Measurements from ENCODE around the gene LSR. TPM values are rescaled to one million over a fixed set of nuclear protein-coding genes. Genes with fewer than 3 reads are reported as not detected.

The LSR gene
- total and polyA plus RNA-seq, 12 donors, result 3.2 to 10.4 (median 5.2) TPM

GRCh38 chr19:35207391-35207871 is 41.4 kb upstream of the LSR start:
- no peaks in the 10 kb centered on the region for H3K36me3 ChIP-seq
- H3K4me1 ChIP-seq, result peaks cover 0 to 53% (median 12%) of the 10 kb centered on the region in 9 donors
- no peak for TF ChIP-seq CTCF (IDR thresholded peaks at IDR 0.05)
- intact Hi-C loops (cut with DNase I), result no loop called here
- peak overlapping the region in 1 of 10 donors; percentile 81 for H3K27ac ChIP-seq
- DNase-seq, result no peak
- H3K27me3 ChIP-seq, result no peaks in the 10 kb centered on the region
- no peaks in the 10 kb centered on the region for H3K9me3 ChIP-seq
- H3K4me3 ChIP-seq, result no peak overlapping the region
- ATAC-seq, result no peak
- WGBS, 2 donors, result 91 to 92% methylated on average over 8 of the region's 8 CpGs

- no peaks in the 10 kb centered on the region for H3K9me3 ChIP-seq
- no peak for DNase-seq
Observed at GRCh38 chr19:35208121-35208520, 40.7 kb upstream of the LSR start.

GRCh38 chr19:35209646-35210045 is 39.2 kb upstream of the LSR start:
- no peak for DNase-seq
- H3K4me3 ChIP-seq, result no peak overlapping the region
- H3K36me3 ChIP-seq, result no peaks in the 10 kb centered on the region
- no peaks in the 10 kb centered on the region for H3K9me3 ChIP-seq
- WGBS, 2 donors, result 77 to 84% methylated on average over 4 of the region's 4 CpGs
- no peak overlapping the region for H3K27ac ChIP-seq
- peaks cover 10 to 67% (median 34%) of the 10 kb centered on the region in 9 donors for H3K4me1 ChIP-seq
- no peak for TF ChIP-seq CTCF (IDR thresholded peaks at IDR 0.05)
- ATAC-seq, result no peak
- no peaks in the 10 kb centered on the region for H3K27me3 ChIP-seq
- intact Hi-C loops (cut with DNase I), result loop anchor here in 1 of 10 donors (5.0 kb wide), 1 partner anchor 52 kb away; no protein-coding TSS in a partner anchor

More at GRCh38 chr19:35208121-35208520, 40.7 kb upstream of the LSR start:
- Histone ChIP-seq H3K4me3 (no peak overlapping the region), H3K27me3 (no peaks in the 10 kb centered on the region), H3K27ac (peak overlapping the region in 1 of 10 donors; percentile 81), H3K4me1 (peaks cover 0 to 60% (median 18%) of the 10 kb centered on the region in 9 donors), H3K36me3 (no peaks in the 10 kb centered on the region)
- intact Hi-C loops (cut with DNase I), result no loop called here
- ATAC-seq, result no peak
- WGBS, 2 donors, result 88 to 96% methylated on average over 8 of the region's 8 CpGs
- no peak for TF ChIP-seq CTCF (IDR thresholded peaks at IDR 0.05)

GRCh38 chr19:35211545-35212230 is 37.1 kb upstream of the LSR start:
- H3K27ac ChIP-seq, result peak overlapping the region in 9 of 10 donors; percentile 1 to 87 (median 55)
- intact Hi-C loops (cut with DNase I), result loop anchor here in 1 of 10 donors (5.0 kb wide), 1 partner anchor 54 kb away; no protein-coding TSS in a partner anchor

More at GRCh38 chr19:35211545-35212230, 37.1 kb upstream of the LSR start:
- 57 to 74% methylated on average over 7 of the region's 7 CpGs for WGBS, 2 donors
- H3K27me3 ChIP-seq, result no peaks in the 10 kb centered on the region
- TF ChIP-seq CTCF (IDR thresholded peaks at IDR 0.05), result peak in 1 of 9 donors; percentile 22
- peaks cover 0 to 3% (median 0%) of the 10 kb centered on the region in 11 donors for H3K9me3 ChIP-seq
- DNase-seq, result peak; percentile 50 to 52
- H3K36me3 ChIP-seq, result no peaks in the 10 kb centered on the region
- H3K4me3 ChIP-seq, result no peak overlapping the region
- peaks cover 10 to 58% (median 37%) of the 10 kb centered on the region in 9 donors for H3K4me1 ChIP-seq
- ATAC-seq, result peak in 7 of 8 donors; percentile 37 to 72 (median 50)

Data from heart right ventricle (tissue), 16 donors.